Loucy (cell line): ENCODE data around the gene CPT2.

Experiments
- H2AFZ ChIP-seq: fragments of 200-600 bp; sonication (generic); 2 replicates; pipeline ENCODE4 v1.6.0; 2016; ENCODE audit warnings: antibody characterized with exemption, mild to moderate bottlenecking, low read length, moderate library complexity
- H3F3A ChIP-seq: fragments of 200-600 bp; 2 replicates; pipeline ENCODE4 v1.6.0; 2016; ENCODE audit warnings: antibody characterized with exemption, low read depth, mild to moderate bottlenecking
- H3K27me3 ChIP-seq: fragments of 200-600 bp; sonication (generic); 2 replicates; pipeline ENCODE4 v1.6.1; 2014; ENCODE audit warnings: low read length, mild to moderate bottlenecking; ENCODE audit not compliant: insufficient read depth, poor library complexity, severe bottlenecking
- H3K36me3 ChIP-seq: fragments of 200-600 bp; sonication (generic); 2 replicates; pipeline ENCODE4 v1.6.1; 2016; ENCODE audit warnings: low read length; ENCODE audit not compliant: insufficient read depth
- H3K4me1 ChIP-seq: fragments of 200-600 bp; sonication (generic); 2 replicates; pipeline ENCODE4 v1.5.1; 2014; ENCODE audit warnings: low read length, mild to moderate bottlenecking; ENCODE audit not compliant: insufficient read depth, poor library complexity, severe bottlenecking
- H3K4me2 ChIP-seq: fragments of 200-600 bp; sonication (generic); 2 replicates; pipeline ENCODE4 v1.6.0; 2014; ENCODE audit warnings: antibody characterized with exemption, low read length, low read depth, mild to moderate bottlenecking; ENCODE audit not compliant: poor library complexity, severe bottlenecking
- H3K4me3 ChIP-seq: fragments of 200-600 bp; sonication (generic); 2 replicates; pipeline ENCODE4 v1.5.1; 2014; ENCODE audit warnings: low read length, mild to moderate bottlenecking, mixed read lengths; ENCODE audit not compliant: poor library complexity, severe bottlenecking
- H3K79me2 ChIP-seq: fragments of 200-600 bp; sonication (generic); 2 replicates; pipeline ENCODE4 v1.6.1; 2014; ENCODE audit warnings: low read length; ENCODE audit not compliant: insufficient read depth
- H3K9ac ChIP-seq: fragments of 200-600 bp; sonication (generic); 2 replicates; pipeline ENCODE4 v1.6.0; 2014; ENCODE audit warnings: mild to moderate bottlenecking, low read depth, low read length, moderate library complexity; ENCODE audit not compliant: poor library complexity, severe bottlenecking
- H3K9me2 ChIP-seq: fragments of 200-600 bp; sonication (generic); replicated peaks from 2 replicates; pipeline ENCODE4 v1.6.1; 2016; ENCODE audit warnings: low read depth, low read length, mixed read lengths
- H3K9me3 ChIP-seq: fragments of 200-600 bp; sonication (generic); 2 replicates; pipeline ENCODE4 v1.6.1; 2014; ENCODE audit warnings: mild to moderate bottlenecking, antibody characterized with exemption, low read length, low read depth; ENCODE audit not compliant: insufficient read depth
- H4K20me1 ChIP-seq: fragments of 200-600 bp; sonication (generic); 2 replicates; pipeline ENCODE4 v1.6.0; 2014; ENCODE audit warnings: antibody characterized with exemption, low read length, mild to moderate bottlenecking; ENCODE audit not compliant: insufficient read depth, poor library complexity, severe bottlenecking
- CTCF ChIP-seq: fragments of 200-600 bp; sonication (generic); conservative IDR thresholded peaks from 2 replicates; pipeline ENCODE4 v1.5.1; 2014; ENCODE audit warnings: mild to moderate bottlenecking, antibody characterized with exemption, low read length
- EZH2phosphoT487 ChIP-seq: fragments of 200-600 bp; IDR thresholded peaks from 2 replicates; pipeline ENCODE4 v1.6.1; 2018; ENCODE audit warnings: antibody characterized with exemption, mild to moderate bottlenecking, moderate library complexity, borderline replicate concordance

Gene CPT2

GRCh38 chr1:53153752-53154151, 42.9 kb upstream of the CPT2 start:
- Histone ChIP-seq H3K4me1 (no peaks in the 10 kb centered on the region), H4K20me1 (no peaks in the 10 kb centered on the region)
- TF ChIP-seq EZH2phosphoT487: no peak
- no peak for TF ChIP-seq CTCF

GRCh38 chr1:53154859-53155438, 41.7 kb upstream of the CPT2 start:
- no peaks in the 10 kb centered on the region for H3K27me3 ChIP-seq
- H3K4me1 ChIP-seq: no peaks in the 10 kb centered on the region
- no peaks in the 10 kb centered on the region for H3K9me2 ChIP-seq
- no peaks in the 10 kb centered on the region for H4K20me1 ChIP-seq
- no peaks in the 10 kb centered on the region for H3K9me3 ChIP-seq
- no peaks in the 10 kb centered on the region for H3F3A ChIP-seq
- no peak overlapping the region for H2AFZ ChIP-seq
- H3K4me2 ChIP-seq: no peak overlapping the region
- no peak overlapping the region for H3K4me3 ChIP-seq
- TF ChIP-seq CTCF: no peak
- TF ChIP-seq EZH2phosphoT487: no peak
- no peaks in the 10 kb centered on the region for H3K79me2 ChIP-seq
- H3K36me3 ChIP-seq: no peaks in the 10 kb centered on the region
- no peak overlapping the region for H3K9ac ChIP-seq

More at GRCh38 chr1:53153752-53154151, 42.9 kb upstream of the CPT2 start:
- no peak overlapping the region for H3K4me2 ChIP-seq
- H3K79me2 ChIP-seq: no peaks in the 10 kb centered on the region
- no peak overlapping the region for H2AFZ ChIP-seq
- no peaks in the 10 kb centered on the region for H3K9me3 ChIP-seq
- no peaks in the 10 kb centered on the region for H3F3A ChIP-seq
- H3K36me3 ChIP-seq: no peaks in the 10 kb centered on the region
- no peak overlapping the region for H3K4me3 ChIP-seq
- no peaks in the 10 kb centered on the region for H3K9me2 ChIP-seq
- no peak overlapping the region for H3K9ac ChIP-seq
- H3K27me3 ChIP-seq: no peaks in the 10 kb centered on the region

GRCh38 chr1:53155534-53155933, 41.1 kb upstream of the CPT2 start:
- Histone ChIP-seq H3K27me3 (no peaks in the 10 kb centered on the region), H3K9me3 (no peaks in the 10 kb centered on the region), H3K4me2 (no peak overlapping the region), H4K20me1 (no peaks in the 10 kb centered on the region), H2AFZ (no peak overlapping the region), H3K9ac (no peak overlapping the region), H3K4me1 (no peaks in the 10 kb centered on the region), H3K36me3 (no peaks in the 10 kb centered on the region), H3F3A (no peaks in the 10 kb centered on the region), H3K9me2 (no peaks in the 10 kb centered on the region), H3K4me3 (no peak overlapping the region), H3K79me2 (no peaks in the 10 kb centered on the region)
- no peak for TF ChIP-seq CTCF
